Esophagus muscularis mucosa (tissue), 4 donors: ENCODE data around the gene NFILZ.

Experiments used
- CTCF ChIP-seq, 3 experiments: fragments of 200-600 bp in 2 of 3; fragments of 450-650 bp in 1 of 3; sonication (generic) in 2 of 3; IDR thresholded peaks; one replicate each; pipeline ENCODE4 v1.5.1; 2017 to 2019; ENCODE audit warnings: antibody characterized with exemption in 3 of 3, mild to moderate bottlenecking in 2 of 3, moderate library complexity in 1 of 3
- EP300 ChIP-seq: sonication (generic); formaldehyde crosslinking; IDR thresholded peaks from one replicate; pipeline ENCODE4 v1.6.1; 2017; ENCODE audit warnings: antibody characterized with exemption
- POLR2A ChIP-seq: fragments of 450-650 bp; IDR thresholded peaks from one replicate; pipeline ENCODE4 v1.6.1; 2017; ENCODE audit warnings: antibody characterized with exemption, moderate library complexity, mild to moderate bottlenecking, low read depth
- POLR2AphosphoS5 ChIP-seq, 2 donors: sonication (generic); formaldehyde crosslinking; IDR thresholded peaks; one replicate each; pipeline ENCODE4 v1.6.1; 2017; ENCODE audit warnings: antibody characterized with exemption in 2 of 2

- no peak for TF ChIP-seq EP300
- TF ChIP-seq POLR2AphosphoS5 (IDR thresholded peaks at IDR 0.05) = peak in 1 of 2 donors; percentile 66
- peak in 2 of 3 experiments; percentile 99 to 100 for TF ChIP-seq CTCF (IDR thresholded peaks at IDR 0.05)
- no peak for TF ChIP-seq POLR2A
Measured at GRCh38 chr19:8580710-8581281, 49.6 kb upstream of the NFILZ start.
